Measurements from ENCODE around the gene RAB9A.

Gene RAB9A

DNA sequence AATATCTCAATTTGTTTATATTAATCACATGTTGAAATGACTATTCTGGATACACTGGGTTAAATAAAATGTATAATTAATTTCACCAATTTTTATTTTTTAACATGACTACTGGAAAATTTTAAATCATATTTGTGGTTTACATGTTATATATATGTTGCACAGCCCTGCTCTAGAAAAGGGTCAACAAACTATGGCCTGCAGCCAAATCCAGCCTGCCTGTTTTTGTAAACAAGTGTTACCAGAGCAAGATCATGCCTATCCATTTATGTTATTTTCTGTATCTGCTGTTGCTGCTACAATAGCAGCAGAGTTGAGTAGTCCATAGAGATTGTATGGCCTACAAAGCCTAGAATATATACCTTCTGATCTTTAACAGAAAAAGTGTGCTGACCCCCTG, 34.8 kb upstream of the RAB9A start:
- TF ChIP-seq, protein P1, sequence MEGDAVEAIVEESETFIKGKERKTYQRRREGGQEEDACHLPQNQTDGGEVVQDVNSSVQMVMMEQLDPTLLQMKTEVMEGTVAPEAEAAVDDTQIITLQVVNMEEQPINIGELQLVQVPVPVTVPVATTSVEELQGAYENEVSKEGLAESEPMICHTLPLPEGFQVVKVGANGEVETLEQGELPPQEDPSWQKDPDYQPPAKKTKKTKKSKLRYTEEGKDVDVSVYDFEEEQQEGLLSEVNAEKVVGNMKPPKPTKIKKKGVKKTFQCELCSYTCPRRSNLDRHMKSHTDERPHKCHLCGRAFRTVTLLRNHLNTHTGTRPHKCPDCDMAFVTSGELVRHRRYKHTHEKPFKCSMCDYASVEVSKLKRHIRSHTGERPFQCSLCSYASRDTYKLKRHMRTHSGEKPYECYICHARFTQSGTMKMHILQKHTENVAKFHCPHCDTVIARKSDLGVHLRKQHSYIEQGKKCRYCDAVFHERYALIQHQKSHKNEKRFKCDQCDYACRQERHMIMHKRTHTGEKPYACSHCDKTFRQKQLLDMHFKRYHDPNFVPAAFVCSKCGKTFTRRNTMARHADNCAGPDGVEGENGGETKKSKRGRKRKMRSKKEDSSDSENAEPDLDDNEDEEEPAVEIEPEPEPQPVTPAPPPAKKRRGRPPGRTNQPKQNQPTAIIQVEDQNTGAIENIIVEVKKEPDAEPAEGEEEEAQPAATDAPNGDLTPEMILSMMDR (IDR thresholded peaks at IDR 0.05; ENCODE audit: low read depth, low read length): no peak
- DNase-seq: no peak
- H3K27ac ChIP-seq: no peak overlapping the region
- peaks cover 11% of the 10 kb centered on the region for H3K27me3 ChIP-seq (ENCODE audit: insufficient read depth, low read depth, severe bottlenecking)
- H3K4me3 ChIP-seq (ENCODE audit: low read depth, low read length): peak overlapping the region; percentile 77
- no peaks in the 10 kb centered on the region for H3K9me3 ChIP-seq (ENCODE audit: severe bottlenecking)
- no peaks in the 10 kb centered on the region for H3K36me3 ChIP-seq

DNA sequence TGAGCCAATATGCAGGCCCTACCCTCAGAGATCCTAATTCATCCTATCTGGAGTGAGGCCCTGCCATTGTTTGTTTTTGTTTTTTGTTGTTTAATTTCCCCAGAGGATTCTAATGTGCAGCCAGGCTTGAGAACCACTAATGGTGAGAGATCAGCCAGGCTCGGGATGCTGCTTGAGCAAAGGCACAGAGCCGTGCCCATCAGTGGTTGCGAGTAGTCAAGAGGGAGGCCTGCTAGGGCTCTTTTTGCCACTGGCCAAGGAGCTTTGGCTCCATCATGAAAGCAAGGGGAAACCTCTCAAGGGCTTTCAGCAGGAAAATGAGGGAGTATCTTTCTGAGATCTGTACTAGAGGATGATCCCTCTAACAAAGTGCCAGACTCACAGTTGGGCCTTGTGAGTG, 33.3 kb upstream of the RAB9A start:
- TF ChIP-seq, protein P1 (IDR thresholded peaks at IDR 0.05; ENCODE audit: low read depth, low read length): no peak
- H3K27ac ChIP-seq: no peak overlapping the region
- no peaks in the 10 kb centered on the region for H3K36me3 ChIP-seq
- no peaks in the 10 kb centered on the region for H3K9me3 ChIP-seq (ENCODE audit: severe bottlenecking)
- peaks cover 6% of the 10 kb centered on the region for H3K27me3 ChIP-seq (ENCODE audit: insufficient read depth, low read depth, severe bottlenecking)
- H3K4me3 ChIP-seq (ENCODE audit: low read depth, low read length): no peak overlapping the region
- no peak for DNase-seq

DNA sequence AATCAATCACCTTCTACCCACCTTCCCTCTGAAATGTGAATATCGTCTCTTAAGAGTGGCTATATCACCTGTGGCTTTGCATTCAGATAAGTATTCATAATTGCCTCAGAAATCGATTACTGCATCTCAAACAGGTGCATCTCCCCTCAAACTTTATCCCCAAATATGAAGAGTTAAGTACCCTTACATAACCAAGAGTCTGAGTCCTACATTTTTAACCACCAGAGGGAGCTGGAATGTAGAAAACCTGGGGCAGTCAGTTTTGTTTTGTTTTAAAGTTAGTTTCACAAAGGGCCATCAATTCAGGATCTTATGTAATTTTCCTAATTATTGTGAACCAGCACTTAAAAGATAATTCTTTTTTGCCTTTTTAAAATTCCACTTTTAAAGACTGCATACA, 30.3 kb upstream of the RAB9A start:
- TF ChIP-seq, protein P1 (IDR thresholded peaks at IDR 0.05; ENCODE audit: low read depth, low read length): peak; percentile 43
- Histone ChIP-seq H3K9me3 (ENCODE audit: severe bottlenecking) (no peaks in the 10 kb centered on the region), H3K36me3 (peaks cover 2% of the 10 kb centered on the region; the same call in 1 of the 2 replicates), H3K27ac (no peak overlapping the region), H3K4me3 (ENCODE audit: low read depth, low read length) (no peak overlapping the region), H3K27me3 (ENCODE audit: insufficient read depth, low read depth, severe bottlenecking) (no peaks in the 10 kb centered on the region)
- no peak for DNase-seq

DNA sequence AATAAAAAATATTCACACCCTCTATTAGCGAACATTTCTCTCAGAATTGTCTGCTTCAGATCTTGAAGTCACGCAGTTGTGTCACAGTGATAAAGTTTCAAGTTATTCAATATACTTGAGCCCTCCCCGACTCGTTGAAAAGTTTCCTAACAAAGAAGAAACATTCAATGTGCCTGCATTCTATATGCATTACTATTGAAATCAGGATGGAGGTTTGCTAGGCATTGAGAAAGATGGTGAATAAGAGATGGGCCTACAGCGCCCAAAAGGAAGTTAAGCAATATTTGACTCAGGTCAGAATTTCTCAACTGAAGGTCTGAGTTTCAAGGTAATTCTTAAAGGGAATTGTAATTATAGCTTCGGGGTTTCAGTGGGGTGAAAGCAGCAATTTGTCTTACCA, 29.9 kb upstream of the RAB9A start:
- peaks cover 2% of the 10 kb centered on the region; the same call in 1 of the 2 replicates for H3K36me3 ChIP-seq
- TF ChIP-seq, protein P1 (IDR thresholded peaks at IDR 0.05; ENCODE audit: low read depth, low read length): no peak
- no peak for DNase-seq
- no peaks in the 10 kb centered on the region for H3K27me3 ChIP-seq (ENCODE audit: insufficient read depth, low read depth, severe bottlenecking)
- no peak overlapping the region for H3K4me3 ChIP-seq (ENCODE audit: low read depth, low read length)
- no peak overlapping the region for H3K27ac ChIP-seq
- no peaks in the 10 kb centered on the region for H3K9me3 ChIP-seq (ENCODE audit: severe bottlenecking)

DNA sequence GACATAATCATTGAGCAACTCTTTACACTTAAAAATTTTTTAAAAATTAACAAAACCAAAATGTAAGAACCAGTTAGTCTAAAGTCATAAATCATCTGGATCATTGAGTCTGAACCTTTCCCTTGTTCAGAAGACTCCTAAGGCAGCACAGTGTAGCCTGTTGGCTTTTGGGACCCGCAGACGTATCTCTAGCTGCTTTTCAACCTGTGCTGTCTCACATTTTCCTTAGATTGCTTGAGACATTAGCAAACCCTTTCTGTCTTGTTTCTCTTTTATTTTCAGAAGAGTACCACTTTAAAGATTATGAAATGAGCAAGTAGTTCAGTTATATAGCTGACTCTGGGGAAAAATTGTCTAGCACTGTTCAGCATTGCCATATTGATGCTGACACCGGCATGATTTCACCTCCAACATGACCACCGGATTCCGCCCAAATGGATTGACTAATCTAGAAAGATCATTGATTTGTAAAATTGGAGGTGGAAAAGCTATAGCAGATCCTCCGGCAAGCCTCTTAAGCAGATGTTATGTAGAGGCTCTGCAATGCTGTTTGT, 27.1 kb upstream of the RAB9A start:
- H3K9me3 ChIP-seq (ENCODE audit: severe bottlenecking): no peaks in the 10 kb centered on the region
- TF ChIP-seq, protein P1 (IDR thresholded peaks at IDR 0.05; ENCODE audit: low read depth, low read length): no peak
- DNase-seq: no peak
- H3K36me3 ChIP-seq: peaks cover 2% of the 10 kb centered on the region; the same call in 1 of the 2 replicates
- no peak overlapping the region for H3K4me3 ChIP-seq (ENCODE audit: low read depth, low read length)
- no peak overlapping the region for H3K27ac ChIP-seq
- no peaks in the 10 kb centered on the region for H3K27me3 ChIP-seq (ENCODE audit: insufficient read depth, low read depth, severe bottlenecking)

DNA sequence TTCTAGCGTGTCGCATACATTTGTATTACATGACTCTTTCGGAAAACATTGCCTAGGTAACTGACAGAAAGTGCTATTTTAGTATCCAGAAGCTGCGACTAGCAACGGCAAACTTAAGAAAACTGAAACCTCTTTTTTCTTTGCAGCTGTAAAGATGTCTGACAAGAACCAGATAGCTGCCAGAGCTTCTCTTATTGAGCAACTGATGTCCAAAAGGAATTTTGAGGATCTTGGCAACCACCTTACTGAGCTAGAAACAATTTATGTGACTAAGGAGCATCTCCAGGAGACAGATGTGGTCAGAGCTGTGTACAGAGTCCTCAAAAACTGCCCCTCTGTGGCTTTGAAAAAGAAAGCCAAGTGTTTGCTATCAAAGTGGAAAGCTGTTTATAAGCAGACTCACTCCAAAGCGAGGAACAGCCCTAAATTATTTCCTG, 26.6 kb upstream of the RAB9A start:
- Histone ChIP-seq H3K4me3 (ENCODE audit: low read depth, low read length) (no peak overlapping the region), H3K36me3 (peaks cover 2% of the 10 kb centered on the region; the same call in 1 of the 2 replicates), H3K27me3 (ENCODE audit: insufficient read depth, low read depth, severe bottlenecking) (no peaks in the 10 kb centered on the region), H3K27ac (no peak overlapping the region), H3K9me3 (ENCODE audit: severe bottlenecking) (no peaks in the 10 kb centered on the region)
- TF ChIP-seq, protein P1 (IDR thresholded peaks at IDR 0.05; ENCODE audit: low read depth, low read length): no peak
- DNase-seq: no peak
